Smooth muscle cell (in vitro differentiated cells): ENCODE results near the gene TREH. TPM values are rescaled to one million over a fixed set of nuclear protein-coding genes. Genes with fewer than 3 reads are reported as not detected.
"Not testable (repeated sequence)": the region's sequence is repeated elsewhere in the genome, so short reads cannot be mapped to it uniquely, and the experiment has no call there.

ENCODE experiments used
- DNase-seq: peaks from one replicate; lab custom pipeline; 2025; ENCODE audit not compliant: unreplicated experiment; lab: John Stamatoyannopoulos, UW
- H2AFZ ChIP-seq: fragments of 200-600 bp; sonication (generic); 2 replicates; pipeline ENCODE4 v1.6.0; 2016; ENCODE audit warnings: antibody characterized with exemption, low read depth, mild to moderate bottlenecking
- H3F3A ChIP-seq: fragments of 200-600 bp; sonication (generic); 2 replicates; pipeline ENCODE4 v1.6.0; 2017; ENCODE audit warnings: antibody characterized with exemption, low read depth
- H3K27ac ChIP-seq: fragments of 200-600 bp; sonication (generic); 2 replicates; pipeline ENCODE4 v1.5.1; 2016; ENCODE audit warnings: low read depth, mild to moderate bottlenecking
- H3K27me3 ChIP-seq: fragments of 200-600 bp; sonication (generic); 2 replicates; pipeline ENCODE4 v1.6.1; 2016; ENCODE audit warnings: low read depth, mild to moderate bottlenecking
- H3K36me3 ChIP-seq: fragments of 200-600 bp; sonication (generic); 2 replicates; pipeline ENCODE4 v1.5.1; 2016; ENCODE audit warnings: low read depth
- H3K4me1 ChIP-seq: fragments of 200-600 bp; sonication (generic); 2 replicates; pipeline ENCODE4 v1.5.1; 2016; ENCODE audit warnings: low read depth
- H3K4me2 ChIP-seq: fragments of 200-600 bp; sonication (generic); 2 replicates; pipeline ENCODE4 v1.6.0; 2016; ENCODE audit warnings: mild to moderate bottlenecking
- H3K4me3 ChIP-seq: fragments of 200-600 bp; sonication (generic); 2 replicates; pipeline ENCODE4 v1.5.1; 2016; ENCODE audit warnings: mild to moderate bottlenecking
- H3K79me2 ChIP-seq: fragments of 200-600 bp; sonication (generic); 2 replicates; pipeline ENCODE4 v1.6.0; 2016; ENCODE audit warnings: low read depth, mild to moderate bottlenecking
- H3K9ac ChIP-seq: fragments of 200-600 bp; sonication (generic); 2 replicates; pipeline ENCODE4 v1.6.0; 2016; ENCODE audit warnings: low read depth
- H3K9me3 ChIP-seq: fragments of 200-600 bp; sonication (generic); replicated peaks from 2 replicates; pipeline ENCODE4 v1.5.1; 2016; ENCODE audit warnings: low read depth
- H4K20me1 ChIP-seq: fragments of 200-600 bp; sonication (generic); 2 replicates; pipeline ENCODE4 v1.6.0; 2016; ENCODE audit warnings: low read depth
- CTCF ChIP-seq: fragments of 200-600 bp; sonication (generic); IDR thresholded peaks from 2 replicates; pipeline ENCODE4 v1.5.1; 2017; ENCODE audit warnings: borderline replicate concordance, mild to moderate bottlenecking, antibody characterized with exemption; ENCODE audit not compliant: insufficient read depth, poor library complexity, severe bottlenecking
- WGBS: methylation state at CpG from one replicate; pipeline ENCODE4 v1.1.7; 2016; ENCODE audit warnings: low lambda C conversion rate; 5-methylcytosine and 5-hydroxymethylcytosine counted together
- polyA plus RNA-seq: library from polyadenylated mRNA; unstranded; fragments of >200 nt; fragmentation: Nextera tagmentation; extraction: Ambion mirVana; gene quantifications from 2 replicates; pipeline ENCODE4 v1.2.1, GENCODE V29; 2016
- total RNA-seq: library from RNA; depleted of rRNA; stranded (reverse); fragments of >200 nt; gene quantifications from 2 replicates; pipeline ENCODE4 v1.2.3, GENCODE V29; 2014

TREH gene
- not detected in 2 replicates for total RNA-seq
- 0.49 and 0.96 TPM in 2 replicates for polyA plus RNA-seq

- no peaks in the 10 kb centered on the region for H3F3A ChIP-seq
- H3K36me3 ChIP-seq = no peaks in the 10 kb centered on the region
- no peaks in the 10 kb centered on the region for H3K79me2 ChIP-seq
- DNase-seq = no peak
- no peak within 1 kb of the TSS for H3K27ac ChIP-seq
- WGBS = 91% methylated on average over 5 of the region's 5 CpGs
- H3K9ac ChIP-seq = no peak within 1 kb of the TSS
- H4K20me1 ChIP-seq = no peaks in the 10 kb centered on the region
- no peaks in the 10 kb centered on the region for H3K9me3 ChIP-seq
- H3K4me2 ChIP-seq = no peak within 1 kb of the TSS
- TF ChIP-seq CTCF = no peak
- no peak within 1 kb of the TSS for H3K4me3 ChIP-seq
- H3K4me1 ChIP-seq = no peaks in the 10 kb centered on the region
- H3K27me3 ChIP-seq = no peaks in the 10 kb centered on the region
- H2AFZ ChIP-seq = no peak within 1 kb of the TSS
Observed at GRCh38 chr11:118679483-118679882, at the start of gene TREH. TSS of gene TREH (minus strand) at chr11:118679650. CDS start at chr11:118679627, 23 bp downstream.

GRCh38 chr11:118728112-118728511, 48.7 kb upstream of the TREH start:
- not testable (repeated sequence) for H3K4me2 ChIP-seq, DNase-seq, H2AFZ ChIP-seq, H3F3A ChIP-seq, H3K79me2 ChIP-seq, H3K36me3 ChIP-seq, H4K20me1 ChIP-seq, H3K27ac ChIP-seq, H3K4me1 ChIP-seq, H3K27me3 ChIP-seq, H3K9ac ChIP-seq, H3K4me3 ChIP-seq, H3K9me3 ChIP-seq
- WGBS = 87% methylated on average over 10 of the region's 10 CpGs

GRCh38 chr11:118727721-118728066, 48.2 kb upstream of the TREH start:
- whole genome bisulfite sequencing = 78% methylated on average over 2 of the region's 2 CpGs
- H3K27me3 ChIP-seq, H3F3A ChIP-seq, H3K9me3 ChIP-seq, DNase-seq, H2AFZ ChIP-seq, H3K27ac ChIP-seq, H3K9ac ChIP-seq, H3K4me1 ChIP-seq, H3K4me3 ChIP-seq, H3K79me2 ChIP-seq, H3K36me3 ChIP-seq, H3K4me2 ChIP-seq, H4K20me1 ChIP-seq: not testable (repeated sequence)

- not testable (repeated sequence) for H3K79me2 ChIP-seq, H3K27ac ChIP-seq, H3K36me3 ChIP-seq, H3K4me1 ChIP-seq, DNase-seq, H3K9me3 ChIP-seq, H3F3A ChIP-seq, H3K9ac ChIP-seq, H4K20me1 ChIP-seq, H3K4me2 ChIP-seq, H3K4me3 ChIP-seq, H3K27me3 ChIP-seq, H2AFZ ChIP-seq
- WGBS = 58% methylated on average over 8 of the region's 8 CpGs
Observed at GRCh38 chr11:118727001-118727720, 47.7 kb upstream of the TREH start.

GRCh38 chr11:118721478-118722015, 42.1 kb upstream of the TREH start:
- not testable (repeated sequence) for H3K36me3 ChIP-seq, DNase-seq, H3K4me1 ChIP-seq, H3K9me3 ChIP-seq, H3K27me3 ChIP-seq, H3K4me2 ChIP-seq, H3K4me3 ChIP-seq, H4K20me1 ChIP-seq, H3K27ac ChIP-seq, H3K79me2 ChIP-seq, H3F3A ChIP-seq, H3K9ac ChIP-seq, H2AFZ ChIP-seq
- 41% methylated on average over 6 of the region's 10 CpGs for WGBS

- H3K4me3 ChIP-seq, H3F3A ChIP-seq, H3K27me3 ChIP-seq, H3K36me3 ChIP-seq, H3K9ac ChIP-seq, H3K9me3 ChIP-seq, H3K4me2 ChIP-seq, H2AFZ ChIP-seq, H3K4me1 ChIP-seq, H4K20me1 ChIP-seq, DNase-seq, H3K27ac ChIP-seq, H3K79me2 ChIP-seq: not testable (repeated sequence)
- WGBS = 19% methylated on average over 8 of the region's 9 CpGs
Observed at GRCh38 chr11:118720740-118721139, 41.3 kb upstream of the TREH start.

GRCh38 chr11:118720078-118720477, 40.6 kb upstream of the TREH start:
- H3K4me2 ChIP-seq, H3K36me3 ChIP-seq, H4K20me1 ChIP-seq, H3K9me3 ChIP-seq, H3K4me1 ChIP-seq, H2AFZ ChIP-seq, H3K4me3 ChIP-seq, DNase-seq, H3K27me3 ChIP-seq, H3K79me2 ChIP-seq, H3F3A ChIP-seq, H3K9ac ChIP-seq, H3K27ac ChIP-seq: not testable (repeated sequence)
- WGBS = 13% methylated on average over 13 of the region's 13 CpGs

- not testable (repeated sequence) for H4K20me1 ChIP-seq, H3K9ac ChIP-seq, H3K4me2 ChIP-seq, H3K4me1 ChIP-seq, H2AFZ ChIP-seq, H3K36me3 ChIP-seq, H3K79me2 ChIP-seq, H3K27me3 ChIP-seq, H3K4me3 ChIP-seq, H3K27ac ChIP-seq, H3K9me3 ChIP-seq, DNase-seq, H3F3A ChIP-seq
- WGBS = 68% methylated on average over 7 of the region's 7 CpGs
Observed at GRCh38 chr11:118718562-118718961, 39.1 kb upstream of the TREH start.
